Inflammatory macrophage (primary cell): ENCODE data around the gene MTHFD2.

Source experiments
- DNase-seq, 2 donors: peaks; one replicate each; pipeline ENCODE4 v3.0.0-alpha.2; 2020 to 2022

MTHFD2 gene

DNA sequence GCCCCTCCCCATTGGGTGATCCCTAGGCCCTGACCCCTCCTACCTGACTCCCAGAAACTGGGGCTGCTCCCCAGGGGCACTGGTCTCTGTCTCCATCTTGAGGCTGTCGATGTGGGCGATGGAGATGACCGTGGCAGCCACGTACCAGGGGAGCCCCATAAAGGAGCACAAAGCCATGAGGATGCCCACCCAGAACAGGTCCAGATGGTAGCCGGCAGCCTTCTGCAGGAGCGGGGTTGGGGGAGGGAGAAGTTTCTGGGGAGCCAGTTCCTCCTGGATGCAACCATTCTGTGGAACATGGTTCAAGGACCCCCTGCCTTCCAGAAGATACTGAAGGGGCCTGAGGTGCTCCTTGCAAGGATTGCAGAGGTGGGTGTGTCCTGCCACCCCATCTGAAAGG, 34.0 kb downstream of the MTHFD2 start:
- no peak for DNase-seq

DNA sequence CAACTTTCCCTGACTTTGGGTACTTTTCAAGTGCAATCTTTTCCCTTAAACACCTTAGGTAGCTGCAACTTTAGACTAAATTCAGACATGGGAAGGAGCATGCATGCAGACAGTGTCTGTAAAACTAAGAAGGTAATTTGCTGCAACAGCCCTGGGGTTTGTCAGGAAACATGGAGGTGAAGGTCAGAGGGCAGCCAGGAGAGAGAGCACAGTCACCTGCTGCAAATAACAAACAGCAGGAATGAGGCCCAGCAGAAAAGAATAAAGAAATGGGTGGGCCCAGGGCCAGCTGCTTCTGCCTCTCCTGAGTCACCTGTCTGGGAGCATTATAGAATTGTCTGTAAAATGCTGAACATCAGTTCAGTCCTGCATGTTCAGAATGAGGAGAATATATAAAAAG, 35.2 kb downstream of the MTHFD2 start:
- no peak for DNase-seq

DNA sequence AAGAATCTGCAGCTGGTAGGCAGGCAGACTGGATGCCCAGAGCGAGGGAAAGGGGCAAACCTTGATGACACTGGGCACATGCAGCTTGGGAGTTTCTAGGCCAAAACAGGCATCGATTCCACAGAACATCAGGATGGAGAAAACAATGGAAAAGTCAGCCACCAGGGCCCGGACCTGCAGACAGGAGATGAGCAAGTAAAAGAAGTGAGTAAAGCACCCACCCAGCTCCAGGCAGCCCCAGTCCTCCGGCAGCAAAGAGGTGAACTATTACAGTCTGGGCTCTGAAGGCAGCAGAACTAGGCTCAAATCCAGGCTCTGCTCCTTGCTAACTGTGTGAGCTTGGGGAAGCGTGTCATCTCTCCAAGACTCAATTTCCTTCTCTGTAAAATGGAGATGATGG, 36.6 kb downstream of the MTHFD2 start:
- no peak for DNase-seq

DNA sequence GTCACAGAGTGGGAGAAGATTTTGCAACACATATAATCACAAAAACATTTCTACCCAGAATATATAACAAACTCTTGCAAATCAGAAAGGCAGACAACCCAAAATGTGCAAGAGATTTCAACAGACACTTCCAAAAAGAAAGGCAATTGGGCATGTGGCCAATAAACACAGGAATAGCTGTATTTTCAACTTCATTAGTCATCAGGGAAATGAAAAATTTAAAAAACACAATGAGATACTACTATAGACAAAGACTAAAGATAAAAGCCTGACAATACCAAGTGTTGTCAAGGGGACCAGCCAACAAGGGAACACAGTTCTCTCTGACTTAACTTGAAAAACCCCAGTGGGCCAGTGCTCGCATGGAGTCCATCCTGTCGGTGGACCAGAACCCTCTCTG, 40.5 kb downstream of the MTHFD2 start:
- no peak for DNase-seq

- no peak for DNase-seq
These were observed 40.9 kb downstream of the MTHFD2 start for GRCh38 chr2:74239346-74239745.

DNA sequence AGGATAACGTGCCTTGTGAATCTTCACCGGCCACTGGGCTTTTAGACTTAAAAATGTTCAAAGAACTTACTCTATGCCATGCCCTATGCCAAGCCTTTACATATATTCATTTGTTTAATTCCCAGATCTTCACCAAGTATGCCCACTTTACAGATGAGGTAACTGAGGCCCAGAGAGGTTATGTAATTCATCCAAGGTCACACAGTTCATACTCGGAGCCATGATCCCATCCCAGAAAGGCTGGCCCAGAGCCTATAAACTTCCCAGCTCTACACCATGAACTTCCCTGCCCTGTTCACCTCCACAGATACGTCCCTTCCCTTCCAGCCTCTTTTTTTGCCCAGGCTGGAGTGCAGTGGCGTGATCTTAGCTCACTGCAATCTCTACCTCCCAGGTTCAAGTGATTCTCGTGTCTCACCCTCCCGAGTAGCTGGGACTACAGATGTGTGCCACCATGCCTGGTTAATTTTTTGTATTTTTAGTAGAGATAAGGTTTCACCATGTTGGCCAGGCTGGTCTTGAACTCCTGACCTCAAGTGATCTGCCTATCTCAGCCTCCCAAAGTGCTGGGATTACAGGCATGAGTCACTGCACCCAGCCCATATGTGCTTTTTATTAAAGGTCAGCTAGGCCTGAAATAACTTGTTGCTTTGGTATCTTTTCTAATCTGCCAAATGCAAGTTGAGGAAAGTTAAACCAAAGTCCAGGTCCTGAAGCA, 44.1 kb downstream of the MTHFD2 start:
- DNase-seq = no peak

DNA sequence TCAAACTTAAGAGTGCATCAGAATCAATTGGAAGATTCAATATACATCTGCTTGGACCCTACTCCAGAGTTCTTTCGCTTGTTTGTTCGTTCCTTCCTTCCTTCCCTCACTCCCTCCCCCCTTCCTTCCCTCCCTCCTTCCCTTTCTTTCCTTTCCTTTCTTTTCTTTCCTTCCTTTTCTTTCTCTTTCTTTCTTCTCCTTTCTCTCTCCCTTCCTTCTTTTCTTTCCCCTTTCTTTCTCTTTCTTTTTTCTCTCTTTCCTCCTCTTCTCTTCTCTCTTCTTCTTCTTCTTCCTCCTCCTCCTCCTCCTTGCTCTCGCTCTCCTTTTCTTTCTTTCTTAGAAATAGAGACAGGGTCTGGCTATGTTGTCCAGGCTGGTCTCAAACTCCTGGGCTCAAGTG, 45.9 kb downstream of the MTHFD2 start:
- DNase-seq = no peak

- no peak for DNase-seq
These were observed 48.2 kb downstream of the MTHFD2 start for GRCh38 chr2:74246496-74247195.

GRCh38 chr2:74249406-74250122, 51.1 kb downstream of the MTHFD2 start:
- no peak for DNase-seq

- DNase-seq = peak; percentile 22 to 24
These were observed 51.8 kb downstream of the MTHFD2 start for GRCh38 chr2:74250189-74250631.

GRCh38 chr2:74252036-74252435, 53.6 kb downstream of the MTHFD2 start:
- no peak for DNase-seq

- no peak for DNase-seq
These were observed 54.4 kb downstream of the MTHFD2 start for GRCh38 chr2:74252862-74253261.

DNA sequence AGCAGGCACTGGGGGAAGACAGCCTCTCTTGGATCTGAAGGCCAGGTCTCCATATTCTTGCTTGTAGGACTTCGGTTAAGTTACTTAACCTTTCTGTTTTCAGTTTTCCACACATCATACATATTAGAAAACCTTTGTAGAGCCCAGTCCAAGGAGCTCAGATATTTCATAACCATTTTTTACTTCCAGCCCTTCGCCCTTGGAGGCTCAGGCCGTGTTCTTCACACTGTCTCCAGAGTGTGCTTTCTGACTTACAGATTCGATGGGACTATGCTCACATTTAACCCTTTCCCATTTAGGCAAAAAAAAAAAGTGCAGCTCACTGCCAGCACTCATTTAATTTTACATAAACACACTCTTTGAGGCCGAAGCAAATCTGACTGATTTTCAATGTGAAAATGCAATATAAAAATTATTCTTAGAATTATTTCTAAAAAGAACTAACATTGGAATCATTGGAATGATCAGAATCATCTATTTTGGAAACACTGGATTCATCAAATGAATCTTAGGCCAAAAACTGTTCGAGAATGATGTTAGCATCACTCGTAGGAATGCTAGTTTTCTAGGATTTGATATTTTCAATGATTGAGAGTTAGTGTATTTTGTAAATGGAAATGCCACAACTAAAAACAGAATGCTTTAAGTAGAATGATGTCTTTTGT, 55.0 kb downstream of the MTHFD2 start:
- DNase-seq = no peak

GRCh38 chr2:74253971-74254310, 55.5 kb downstream of the MTHFD2 start:
- no peak for DNase-seq

DNA sequence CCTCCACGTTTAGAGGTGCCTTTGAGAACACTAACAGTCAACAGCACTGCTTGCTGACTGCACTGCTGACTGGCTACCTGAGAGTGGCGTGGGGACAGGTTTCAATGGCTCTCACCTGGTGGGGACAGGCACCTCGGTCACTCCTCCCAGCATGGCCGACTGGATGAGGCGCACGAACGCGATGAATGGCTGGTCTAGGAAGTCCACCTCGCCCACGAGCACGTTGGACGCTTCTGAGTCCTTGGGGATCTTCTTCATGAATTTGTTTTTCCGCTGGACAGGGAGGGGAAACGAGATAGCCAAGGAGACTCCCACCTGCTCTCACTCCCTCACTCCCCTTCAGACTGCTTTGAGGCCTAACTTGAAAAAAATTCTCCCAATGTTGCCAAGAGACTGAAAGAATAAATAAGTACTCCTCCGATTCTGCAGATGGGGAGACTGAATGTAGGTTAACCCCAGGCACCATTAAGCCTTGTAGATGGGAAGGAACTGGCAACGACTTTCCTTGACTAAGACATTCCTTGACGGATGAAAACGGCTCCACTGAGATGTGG, 57.3 kb downstream of the MTHFD2 start:
- DNase-seq = no peak

- DNase-seq = no peak
These were observed 60.8 kb downstream of the MTHFD2 start for GRCh38 chr2:74259191-74259590.

DNA sequence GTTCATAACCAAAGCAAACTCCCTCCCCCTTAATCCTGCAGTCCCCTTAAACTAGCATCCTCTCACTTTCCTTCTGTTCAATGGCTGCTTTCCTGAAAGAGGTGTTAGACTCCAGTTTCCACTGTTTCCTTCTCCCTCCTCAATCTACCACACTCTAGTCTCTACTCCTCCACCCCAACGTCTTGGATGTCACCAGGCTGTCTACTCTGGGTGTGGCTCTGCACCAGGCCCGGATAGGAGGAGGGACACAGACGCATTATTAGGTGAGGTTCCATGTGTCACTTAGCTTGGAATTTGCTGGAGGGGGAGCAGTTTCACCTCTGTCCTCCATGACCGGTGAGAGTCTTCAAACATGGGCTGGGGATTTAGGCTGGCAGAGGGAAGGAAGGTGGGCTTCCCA, 61.3 kb downstream of the MTHFD2 start:
- no peak for DNase-seq

- no peak for DNase-seq
These were observed 62.1 kb downstream of the MTHFD2 start for GRCh38 chr2:74260495-74260894.

DNA sequence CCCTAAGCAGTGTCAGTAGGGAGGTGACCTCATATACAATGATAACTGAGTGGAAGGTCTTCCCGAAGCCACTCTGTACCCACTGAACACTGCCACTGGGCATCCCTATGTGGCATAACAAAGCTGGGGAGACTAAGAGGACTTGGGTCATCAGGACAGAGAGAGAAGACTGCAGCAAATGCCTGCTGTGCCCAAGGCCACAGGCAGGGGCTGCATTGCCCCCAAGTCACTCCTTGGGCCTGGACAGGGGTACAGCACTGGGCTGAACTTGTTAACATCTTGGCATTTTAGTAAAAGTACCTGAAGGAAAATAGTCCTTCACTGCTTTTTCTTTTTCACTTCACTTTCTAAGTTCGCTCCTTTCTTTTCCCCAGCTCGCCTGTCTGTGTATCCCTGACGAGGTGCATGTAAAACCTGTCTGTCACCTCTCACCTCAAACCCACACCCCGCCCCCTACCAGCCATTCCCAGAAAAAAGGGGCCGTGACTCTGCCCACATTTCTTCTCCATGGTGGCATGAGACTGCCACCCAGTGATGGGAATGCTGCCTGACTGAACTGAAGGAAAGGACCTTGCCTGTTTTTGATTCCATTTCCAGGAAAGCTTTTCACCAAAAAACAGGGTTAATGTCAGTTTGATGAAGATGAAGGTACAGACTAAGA, 62.9 kb downstream of the MTHFD2 start:
- no peak for DNase-seq

- DNase-seq = no peak
These were observed 64.3 kb downstream of the MTHFD2 start for GRCh38 chr2:74262681-74263080.

DNA sequence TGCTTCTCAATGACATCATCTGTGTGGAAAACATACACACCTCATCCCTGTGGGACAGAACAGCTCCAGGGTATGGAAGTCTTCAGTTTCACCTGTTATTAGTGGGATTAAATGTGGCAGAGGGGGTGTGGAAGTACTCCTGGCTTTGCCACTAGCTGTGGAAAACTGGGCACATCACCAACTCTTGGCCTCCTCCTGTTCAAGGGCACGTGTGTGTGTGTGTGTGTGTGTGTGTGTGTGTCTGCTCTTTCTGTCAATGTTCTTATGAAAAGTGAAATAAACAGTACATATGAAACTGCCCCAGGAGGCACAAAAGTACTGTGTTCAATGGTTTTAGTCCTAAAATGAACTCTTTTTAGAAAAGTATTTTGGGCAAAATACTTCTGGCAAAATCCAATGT, 65.9 kb downstream of the MTHFD2 start:
- DNase-seq = no peak

GRCh38 chr2:74267068-74267467, 68.7 kb downstream of the MTHFD2 start:
- DNase-seq = no peak
